HCT116 (cell line): Measurements from ENCODE around the gene SLC25A21. TPM values are rescaled to one million over a fixed set of nuclear protein-coding genes. Genes with fewer than 3 reads are reported as not detected.

Source experiments
- ATAC-seq: fragments of 200-7000 bp; cut with Tn5 transposase; 2 replicates; pipeline ENCODE4 v1.9.1; 2020; ENCODE audit warnings: mild to moderate bottlenecking, moderate library complexity
- BruUV-seq: library from RNA; stranded (reverse); fragments of 400-500 nt; replicated peaks from 2 replicates; lab custom pipeline; 2021; lab: Mats Ljungman, UMichigan
- CTCF ChIA-PET: fragments of 300-600 bp; sonication (Branson Sonifier 250); formaldehyde crosslinking; loops from one replicate; lab custom pipeline; 2021; ENCODE audit warnings: antibody characterized with exemption; lab: Charles Lee
- POLR2A ChIA-PET: fragments of 300-600, 350-600 bp; sonication (Branson Sonifier 250); formaldehyde crosslinking; loops from one replicate; lab custom pipeline; 2021; ENCODE audit warnings: antibody characterized with exemption; lab: Charles Lee
- RAD21 ChIA-PET, 2 experiments: fragments of 300-600 bp; sonication (Branson Sonifier 250); formaldehyde crosslinking; loops; one replicate each; lab custom pipeline; 2023; ENCODE audit warnings: low total read pairs in 2 of 2; ENCODE audit not compliant: uncharacterized antibody in 2 of 2, unreplicated experiment in 2 of 2, low non-redundant PET in 1 of 2; lab: Charles Lee
- DNase-seq: peaks from one replicate; pipeline ENCODE4 v3.0.0-alpha.2; 2010; ENCODE audit warnings: low read depth, low spot score
- H2AFZ ChIP-seq: fragments of 200-600 bp; shearing (Covaris generic), sonication (generic); 2 replicates; pipeline ENCODE4 v1.6.1; 2017; ENCODE audit warnings: low read depth, mixed run types, mixed read lengths, antibody characterized with exemption, low read length; ENCODE audit not compliant: poor library complexity, severe bottlenecking
- H3K27ac ChIP-seq: 2 replicates; pipeline ENCODE4 v1.5.1; 2012; ENCODE audit warnings: low read depth, low read length
- H3K27me3 ChIP-seq: fragments of 200-600 bp; sonication (generic); 2 replicates; pipeline ENCODE4 v1.6.1; 2016; ENCODE audit warnings: mixed run types, low read length, mixed read lengths; ENCODE audit not compliant: insufficient read depth
- H3K36me3 ChIP-seq, 2 experiments: fragments of 200-500 bp in 1 of 2; fragments of 200-600 bp in 1 of 2; sonication (Bioruptor generic) in 1 of 2; sonication (generic) in 1 of 2; 2 replicates each; pipeline versions ENCODE4 v1.5.1 to v1.6.1; 2014 to 2016; ENCODE audit warnings: low read length in 2 of 2, inconsistent platforms in 1 of 2, mixed read lengths in 1 of 2, mixed run types in 1 of 2; ENCODE audit not compliant: insufficient read depth in 2 of 2, control insufficient read depth in 1 of 2
- H3K4me1 ChIP-seq, 2 experiments: fragments of 200-600 bp in 1 of 2; sonication (generic) in 1 of 2; 2 replicates each; pipeline versions ENCODE4 v1.5.1 to v1.6.1; 2012 to 2017; ENCODE audit warnings: low read length in 2 of 2, inconsistent platforms in 1 of 2, mild to moderate bottlenecking in 1 of 2, mixed read lengths in 1 of 2, mixed run types in 1 of 2, moderate library complexity in 1 of 2; ENCODE audit not compliant: insufficient read depth in 2 of 2, control insufficient read depth in 1 of 2
- H3K4me2 ChIP-seq: fragments of 200-600 bp; sonication (generic); 2 replicates; pipeline ENCODE4 v1.6.1; 2017; ENCODE audit warnings: mixed run types, low read length, mixed read lengths
- H3K4me3 ChIP-seq, 2 experiments: fragments of 200-600 bp in 1 of 2; sonication (generic) in 1 of 2; replicated peaks in 1 of 2; 2 replicates each; pipeline ENCODE4 v1.5.1; 2011 to 2016; ENCODE audit warnings: low read length in 2 of 2, control low read depth in 1 of 2, low read depth in 1 of 2, mild to moderate bottlenecking in 1 of 2, mixed read lengths in 1 of 2, mixed run types in 1 of 2
- H3K79me2 ChIP-seq: fragments of 200-600 bp; sonication (generic); 2 replicates; pipeline ENCODE4 v1.6.1; 2017; ENCODE audit warnings: mild to moderate bottlenecking, mixed run types, low read length, moderate library complexity, mixed read lengths; ENCODE audit not compliant: insufficient read depth
- H3K9ac ChIP-seq: fragments of 200-600 bp; sonication (generic); 2 replicates; pipeline ENCODE4 v1.6.1; 2016; ENCODE audit warnings: low read length, mixed read lengths
- H3K9me2 ChIP-seq: fragments of 200-600 bp; sonication (generic), shearing (Covaris generic); 2 replicates; pipeline ENCODE4 v1.6.1; 2017; ENCODE audit warnings: mixed run types, mild to moderate bottlenecking, moderate library complexity; ENCODE audit not compliant: insufficient read depth
- H3K9me3 ChIP-seq, 2 experiments: fragments of 200-500 bp in 1 of 2; fragments of 200-600 bp in 1 of 2; sonication (Bioruptor generic) in 1 of 2; sonication (generic) in 1 of 2; 2 replicates each; pipeline ENCODE4 v1.6.1; 2014 to 2017; ENCODE audit warnings: low read length in 2 of 2, mixed read lengths in 2 of 2, inconsistent platforms in 1 of 2, low read depth in 1 of 2, mild to moderate bottlenecking in 1 of 2, mixed run types in 1 of 2, moderate library complexity in 1 of 2; ENCODE audit not compliant: control insufficient read depth in 1 of 2, insufficient read depth in 1 of 2
- H4K20me1 ChIP-seq: fragments of 200-600 bp; sonication (generic), shearing (Covaris generic); 2 replicates; pipeline ENCODE4 v1.6.1; 2017; ENCODE audit warnings: mixed run types, mild to moderate bottlenecking, moderate library complexity; ENCODE audit not compliant: insufficient read depth
- EZH2phosphoT487 ChIP-seq: fragments of 200-600 bp; IDR thresholded peaks from 2 replicates; pipeline ENCODE4 v1.6.1; 2018; ENCODE audit warnings: antibody characterized with exemption, borderline replicate concordance
- POLR2AphosphoS5 ChIP-seq: IDR thresholded peaks from 2 replicates; pipeline ENCODE4 v1.6.1; 2011; ENCODE audit warnings: mild to moderate bottlenecking, low read depth, low read length, moderate library complexity
- RAD21 ChIP-seq: IDR thresholded peaks from 2 replicates; pipeline ENCODE4 v1.6.1; 2012; ENCODE audit warnings: low read depth, mild to moderate bottlenecking
- TCF7L2 ChIP-seq: IDR thresholded peaks from 2 replicates; pipeline ENCODE4 v1.7.0; 2011; ENCODE audit warnings: borderline replicate concordance, inconsistent platforms; ENCODE audit not compliant: insufficient read depth, insufficient read length; ENCODE audit errors: extremely low read depth
- intact Hi-C: fragments of 100-400 bp; cut with micrococcal nuclease; formaldehyde crosslinking; loops from 2 replicates; pipeline ENCODE4 v1.10.0; 2022
- total RNA-seq: library from RNA; stranded (reverse); gene quantifications from one replicate; pipeline ENCODE4 v1.2.1, GENCODE V29; 2021; ENCODE audit not compliant: unreplicated experiment
- TF ChIP-seq, protein P1 (sequence below): IDR thresholded peaks from 2 replicates; pipeline ENCODE4 v1.6.1; 2011; ENCODE audit warnings: mild to moderate bottlenecking, low read length, moderate library complexity; ENCODE audit not compliant: insufficient replicate concordance; ENCODE audit errors: extremely low read depth

The SLC25A21 gene
- total RNA-seq, 1 experiment from 2014 or later, result 3.5 TPM

GRCh38 chr14:36660736-36661505, 511.5 kb downstream of the SLC25A21 start:
- ChIA-PET RAD21 (interaction anchor here in 1 of 2 experiments (0.6 kb wide), 1 partner anchor 934 kb away, joined by 3 read pairs; the partner anchor contains the start of gene FOXA1), CTCF (interaction anchor here (0.7 to 1.1 kb wide), 6 partner anchors 9 to 489 kb away, joined by 3 to 7 read pairs (median 4); no protein-coding TSS in a partner anchor), POLR2A (interaction anchor here (0.7 kb wide), 1 partner anchor 11 kb away, joined by 3 read pairs; no protein-coding TSS in a partner anchor)
- Histone ChIP-seq H3K9me2 (no peaks in the 10 kb centered on the region), H3K4me3 (peak overlapping the region; percentile 71 to 80), H3K4me1 (peaks cover 4 to 16% of the 10 kb centered on the region in 2 experiments; a peak in 1 of 4 replicates), H3K4me2 (peak overlapping the region; percentile 73), H3K27me3 (no peaks in the 10 kb centered on the region), H3K36me3 (peaks cover 0 to 3% of the 10 kb centered on the region in 2 experiments; a peak in 2 of 4 replicates), H3K27ac (no peak overlapping the region; the same call in 1 of the 2 replicates), H3K9ac (no peak overlapping the region), H3K79me2 (no peaks in the 10 kb centered on the region), H4K20me1 (no peaks in the 10 kb centered on the region), H3K9me3 (no peaks in the 10 kb centered on the region), H2AFZ (no peak overlapping the region)
- BruUV-seq, result no TSS peak
- intact Hi-C loops, result no loop called here
- no peak; the same call in 1 of the 2 replicates for ATAC-seq
- DNase-seq, result no peak
- TF ChIP-seq POLR2AphosphoS5 (no peak), EZH2phosphoT487 (no peak), RAD21 (no peak), TCF7L2 (no peak)
- TF ChIP-seq, protein P1, sequence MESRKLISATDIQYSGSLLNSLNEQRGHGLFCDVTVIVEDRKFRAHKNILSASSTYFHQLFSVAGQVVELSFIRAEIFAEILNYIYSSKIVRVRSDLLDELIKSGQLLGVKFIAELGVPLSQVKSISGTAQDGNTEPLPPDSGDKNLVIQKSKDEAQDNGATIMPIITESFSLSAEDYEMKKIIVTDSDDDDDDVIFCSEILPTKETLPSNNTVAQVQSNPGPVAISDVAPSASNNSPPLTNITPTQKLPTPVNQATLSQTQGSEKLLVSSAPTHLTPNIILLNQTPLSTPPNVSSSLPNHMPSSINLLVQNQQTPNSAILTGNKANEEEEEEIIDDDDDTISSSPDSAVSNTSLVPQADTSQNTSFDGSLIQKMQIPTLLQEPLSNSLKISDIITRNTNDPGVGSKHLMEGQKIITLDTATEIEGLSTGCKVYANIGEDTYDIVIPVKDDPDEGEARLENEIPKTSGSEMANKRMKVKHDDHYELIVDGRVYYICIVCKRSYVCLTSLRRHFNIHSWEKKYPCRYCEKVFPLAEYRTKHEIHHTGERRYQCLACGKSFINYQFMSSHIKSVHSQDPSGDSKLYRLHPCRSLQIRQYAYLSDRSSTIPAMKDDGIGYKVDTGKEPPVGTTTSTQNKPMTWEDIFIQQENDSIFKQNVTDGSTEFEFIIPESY, result no peak
